OCI-LY7 (cell line): ENCODE results near the gene LAMC1. TPM values are rescaled to one million over a fixed set of nuclear protein-coding genes. Genes with fewer than 3 reads are reported as not detected.

Source experiments
- BruUV-seq: library from RNA; stranded (reverse); fragments of 400-500 nt; replicated peaks from 2 replicates; lab custom pipeline; 2021; lab: Mats Ljungman, UMichigan
- CTCF ChIA-PET: fragments of 300-600 bp; sonication (Branson Sonifier 250); formaldehyde crosslinking; loops from one replicate; lab custom pipeline; 2022; ENCODE audit warnings: antibody characterized with exemption; ENCODE audit not compliant: unreplicated experiment; lab: Charles Lee
- POLR2A ChIA-PET: fragments of 300-600 bp; sonication (Branson Sonifier 250); formaldehyde crosslinking; loops from one replicate; lab custom pipeline; 2022; ENCODE audit warnings: antibody characterized with exemption; lab: Charles Lee
- DNase-seq: peaks from one replicate; pipeline ENCODE4 v3.0.0-alpha.2; 2015; ENCODE audit warnings: low spot score
- H2AFZ ChIP-seq: fragments of 200-600 bp; sonication (generic), shearing (Covaris generic); 2 replicates; pipeline ENCODE4 v1.6.1; 2014; ENCODE audit warnings: mild to moderate bottlenecking, antibody characterized with exemption, low read length, moderate library complexity
- H3K27ac ChIP-seq: fragments of 200-600 bp; sonication (generic); 2 replicates; pipeline ENCODE4 v1.5.1; 2014; ENCODE audit warnings: mixed run types, low read depth, mild to moderate bottlenecking, moderate library complexity, low read length, inconsistent platforms; ENCODE audit not compliant: poor library complexity, severe bottlenecking
- H3K36me3 ChIP-seq: fragments of 200-600 bp; sonication (generic); 2 replicates; pipeline ENCODE4 v1.6.1; 2014; ENCODE audit warnings: mild to moderate bottlenecking, antibody characterized with exemption, low read length, moderate library complexity, mixed read lengths; ENCODE audit not compliant: insufficient read depth
- H3K4me1 ChIP-seq: fragments of 200-600 bp; sonication (generic); 2 replicates; pipeline ENCODE4 v1.5.1; 2014; ENCODE audit warnings: mild to moderate bottlenecking, low read length; ENCODE audit not compliant: insufficient read depth, poor library complexity, severe bottlenecking
- H3K4me2 ChIP-seq: fragments of 200-600 bp; sonication (generic); 2 replicates; pipeline ENCODE4 v1.6.1; 2014; ENCODE audit warnings: mild to moderate bottlenecking, low read length
- H3K4me3 ChIP-seq: fragments of 200-600 bp; sonication (generic); 2 replicates; pipeline ENCODE4 v1.5.1; 2014; ENCODE audit warnings: mild to moderate bottlenecking, low read depth, low read length; ENCODE audit not compliant: poor library complexity, severe bottlenecking
- H3K79me2 ChIP-seq: fragments of 200-600 bp; sonication (generic); 2 replicates; pipeline ENCODE4 v1.6.1; 2016; ENCODE audit warnings: low read depth, mild to moderate bottlenecking, low read length, moderate library complexity, mixed read lengths; ENCODE audit not compliant: insufficient read depth
- H3K9me2 ChIP-seq: fragments of 200-600 bp; sonication (generic); 2 replicates; pipeline ENCODE4 v1.6.1; 2016; ENCODE audit warnings: mild to moderate bottlenecking, low read length, mixed read lengths; ENCODE audit not compliant: insufficient read depth
- H3K9me3 ChIP-seq: fragments of 200-600 bp; sonication (generic); 2 replicates; pipeline ENCODE4 v1.6.1; 2014; ENCODE audit warnings: mild to moderate bottlenecking, mixed run types, low read length, mixed read lengths
- H4K20me1 ChIP-seq: fragments of 200-600 bp; sonication (generic); 2 replicates; pipeline ENCODE4 v1.6.1; 2014; ENCODE audit warnings: mild to moderate bottlenecking, antibody characterized with exemption, low read length, moderate library complexity, mixed read lengths; ENCODE audit not compliant: insufficient read depth
- EZH2phosphoT487 ChIP-seq: fragments of 200-600 bp; sonication (generic); IDR thresholded peaks from 2 replicates; pipeline ENCODE4 v1.6.1; 2018; ENCODE audit warnings: low read depth, borderline replicate concordance, mild to moderate bottlenecking, mixed run types, antibody characterized with exemption, low read length, moderate library complexity, mixed read lengths
- intact Hi-C: fragments of 100-400 bp; cut with micrococcal nuclease; formaldehyde crosslinking; loops from one replicate; pipeline ENCODE4 v1.10.0; 2022; ENCODE audit not compliant: unreplicated experiment
- total RNA-seq, 2 experiments: library from RNA; depleted of rRNA in 1 of 2; stranded (reverse); fragments of >200 nt in 1 of 2; shearing (Covaris generic) in 1 of 2; gene quantifications; 2 replicates each; pipeline ENCODE4 v1.2.3, GENCODE V29; 2014 to 2022
- TF ChIP-seq, protein P1 (sequence below): fragments of 200-600 bp; sonication (generic); conservative IDR thresholded peaks from 2 replicates; pipeline ENCODE4 v1.5.1; 2014; ENCODE audit warnings: mild to moderate bottlenecking, antibody characterized with exemption, low read length, moderate library complexity, mixed read lengths

Gene LAMC1
- total RNA-seq, 2 experiments from 2014 or later, result 24.2 to 42.1 TPM

DNA sequence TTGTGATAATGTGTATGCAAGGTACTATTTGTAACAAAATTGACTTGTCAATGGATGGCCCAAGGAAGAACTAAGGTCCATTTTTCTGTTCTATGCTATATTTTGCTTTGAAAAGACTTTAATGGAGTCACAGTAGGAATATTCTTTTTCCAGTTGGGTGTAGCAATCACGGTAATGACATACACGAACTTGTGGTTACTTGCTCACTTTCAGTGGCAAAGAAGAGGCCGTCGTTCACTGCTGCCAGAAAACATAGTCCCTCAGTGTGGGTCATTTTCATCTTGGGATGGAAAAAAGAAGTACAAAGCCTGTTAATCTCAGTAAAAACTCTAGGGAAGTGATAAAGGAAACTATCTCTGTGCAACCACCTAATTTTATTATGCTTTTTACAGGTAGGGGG is 115.1 kb downstream of the LAMC1 start:
- H3K4me3 ChIP-seq, result no peak overlapping the region
- BruUV-seq, result no TSS peak
- intact Hi-C loops, result no loop called here
- peaks cover 78% of the 10 kb centered on the region for H3K36me3 ChIP-seq
- H3K4me2 ChIP-seq, result no peak overlapping the region
- no peaks in the 10 kb centered on the region for H3K4me1 ChIP-seq
- no peak overlapping the region for H3K27ac ChIP-seq
- ChIA-PET POLR2A (no interaction called here), CTCF (no interaction called here)
- no peaks in the 10 kb centered on the region for H3K9me3 ChIP-seq
- TF ChIP-seq EZH2phosphoT487, result no peak
- TF ChIP-seq, protein P1, sequence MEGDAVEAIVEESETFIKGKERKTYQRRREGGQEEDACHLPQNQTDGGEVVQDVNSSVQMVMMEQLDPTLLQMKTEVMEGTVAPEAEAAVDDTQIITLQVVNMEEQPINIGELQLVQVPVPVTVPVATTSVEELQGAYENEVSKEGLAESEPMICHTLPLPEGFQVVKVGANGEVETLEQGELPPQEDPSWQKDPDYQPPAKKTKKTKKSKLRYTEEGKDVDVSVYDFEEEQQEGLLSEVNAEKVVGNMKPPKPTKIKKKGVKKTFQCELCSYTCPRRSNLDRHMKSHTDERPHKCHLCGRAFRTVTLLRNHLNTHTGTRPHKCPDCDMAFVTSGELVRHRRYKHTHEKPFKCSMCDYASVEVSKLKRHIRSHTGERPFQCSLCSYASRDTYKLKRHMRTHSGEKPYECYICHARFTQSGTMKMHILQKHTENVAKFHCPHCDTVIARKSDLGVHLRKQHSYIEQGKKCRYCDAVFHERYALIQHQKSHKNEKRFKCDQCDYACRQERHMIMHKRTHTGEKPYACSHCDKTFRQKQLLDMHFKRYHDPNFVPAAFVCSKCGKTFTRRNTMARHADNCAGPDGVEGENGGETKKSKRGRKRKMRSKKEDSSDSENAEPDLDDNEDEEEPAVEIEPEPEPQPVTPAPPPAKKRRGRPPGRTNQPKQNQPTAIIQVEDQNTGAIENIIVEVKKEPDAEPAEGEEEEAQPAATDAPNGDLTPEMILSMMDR, result no peak
- H2AFZ ChIP-seq, result no peak overlapping the region
- no peak for DNase-seq
- no peaks in the 10 kb centered on the region for H3K9me2 ChIP-seq
- H4K20me1 ChIP-seq, result no peaks in the 10 kb centered on the region
- no peaks in the 10 kb centered on the region; the same call in 1 of the 2 replicates for H3K79me2 ChIP-seq

DNA sequence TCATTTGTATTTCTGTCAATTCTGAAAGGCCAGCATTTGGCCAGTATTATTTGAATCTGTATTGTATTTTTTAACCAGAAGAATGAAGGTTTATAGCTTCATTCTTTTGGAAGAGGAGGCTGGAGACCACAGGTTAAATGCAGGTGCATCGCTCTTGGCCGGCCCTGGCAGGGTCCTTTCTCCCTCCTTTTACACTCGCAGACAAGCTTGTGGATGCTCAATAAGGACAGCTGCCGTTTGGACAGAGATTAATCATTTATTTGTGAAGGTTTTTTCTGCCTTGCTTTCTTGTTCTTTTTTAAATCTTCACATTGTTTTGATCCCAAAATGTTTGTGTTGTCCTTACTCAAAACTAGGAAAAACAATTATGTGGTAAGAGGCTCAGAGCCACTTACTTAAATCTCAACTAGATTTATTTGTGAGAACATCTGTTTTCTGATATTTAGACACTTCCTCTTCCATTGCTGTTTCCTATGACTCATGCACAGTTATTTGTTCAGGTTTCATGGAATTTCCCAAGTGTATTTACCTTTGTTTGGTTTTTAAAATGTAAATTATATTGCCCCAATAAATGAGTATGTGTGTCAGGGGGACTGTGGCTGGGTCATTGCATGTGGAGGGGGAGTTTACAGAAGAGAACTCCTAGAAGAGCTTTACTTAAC is 116.2 kb downstream of the LAMC1 start:
- CTCF ChIA-PET, result no interaction called here
- Histone ChIP-seq H3K4me2 (no peak overlapping the region), H3K4me1 (no peaks in the 10 kb centered on the region), H3K79me2 (no peaks in the 10 kb centered on the region; the same call in 1 of the 2 replicates), H2AFZ (no peak overlapping the region), H3K27ac (no peak overlapping the region), H3K9me2 (no peaks in the 10 kb centered on the region), H3K4me3 (no peak overlapping the region), H4K20me1 (no peaks in the 10 kb centered on the region), H3K36me3 (peaks cover 74% of the 10 kb centered on the region), H3K9me3 (no peaks in the 10 kb centered on the region)
- intact Hi-C loops, result no loop called here
- no peak for DNase-seq
- BruUV-seq, result no TSS peak
- POLR2A ChIA-PET, result no interaction called here
- no peak for TF ChIP-seq EZH2phosphoT487
- TF ChIP-seq, protein P1, result no peak

DNA sequence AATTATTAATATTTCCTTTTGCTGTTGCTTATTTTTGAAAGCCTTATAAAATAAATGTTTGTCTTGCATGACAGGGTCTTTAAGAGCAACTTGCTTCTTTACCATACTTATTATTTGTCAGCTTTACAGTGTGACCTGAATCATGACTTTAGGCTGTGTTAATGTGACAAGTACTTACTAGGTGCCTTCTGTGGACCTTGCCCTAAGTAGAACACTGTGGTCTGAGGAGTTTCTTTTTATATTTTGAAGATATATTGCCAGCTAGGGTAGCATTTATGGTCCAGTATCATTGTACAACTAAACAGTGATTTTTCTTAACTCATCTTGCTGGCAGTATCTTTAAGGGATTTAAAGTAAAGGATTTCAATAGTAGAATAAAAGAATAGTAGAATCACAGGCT is 117.4 kb downstream of the LAMC1 start:
- Histone ChIP-seq H4K20me1 (no peaks in the 10 kb centered on the region), H2AFZ (no peak overlapping the region), H3K4me2 (no peak overlapping the region), H3K9me2 (no peaks in the 10 kb centered on the region), H3K36me3 (peaks cover 62% of the 10 kb centered on the region), H3K27ac (no peak overlapping the region), H3K79me2 (no peaks in the 10 kb centered on the region; the same call in 1 of the 2 replicates), H3K9me3 (no peaks in the 10 kb centered on the region), H3K4me3 (no peak overlapping the region), H3K4me1 (no peaks in the 10 kb centered on the region)
- no TSS peak for BruUV-seq
- no peak for DNase-seq
- intact Hi-C loops, result loop anchor here (5.0 kb wide), 1 partner anchor 178 kb away; no protein-coding TSS in a partner anchor
- no peak for TF ChIP-seq EZH2phosphoT487
- TF ChIP-seq, protein P1, result no peak
- ChIA-PET CTCF (no interaction called here), POLR2A (interaction anchor here (0.9 to 1.1 kb wide), 2 partner anchors 10 to 301 kb away, joined by 3 read pairs; no protein-coding TSS in a partner anchor)
